H1 (cell line): ENCODE results near the gene TGM1.
A peak's percentile ranks its signal among the peaks of the same experiment; 100 is the strongest.

Experiments used
- CEBPB ChIP-seq: IDR thresholded peaks from 2 replicates; pipeline ENCODE4 v1.6.1; 2012; ENCODE audit warnings: low read depth, low read length
- CHD2 ChIP-seq: IDR thresholded peaks from 2 replicates; pipeline ENCODE4 v1.6.1; 2012; ENCODE audit warnings: low read length, improper control_type of control experiment
- CREB1 ChIP-seq: IDR thresholded peaks from 2 replicates; pipeline ENCODE4 v1.6.1; 2012; ENCODE audit warnings: inconsistent platforms
- EZH2 ChIP-seq: fragments of 200-600 bp; sonication (generic); IDR thresholded peaks from 2 replicates; pipeline ENCODE4 v1.7.1; 2012; ENCODE audit warnings: low read depth, mild to moderate bottlenecking, moderate library complexity, low read length, inconsistent platforms; ENCODE audit not compliant: severe bottlenecking
- GABPA ChIP-seq: IDR thresholded peaks from 2 replicates; pipeline ENCODE4 v1.6.1; 2011; ENCODE audit warnings: mild to moderate bottlenecking, low read length, moderate library complexity, borderline replicate concordance; ENCODE audit not compliant: insufficient read depth
- JUND ChIP-seq: IDR thresholded peaks from 2 replicates; pipeline ENCODE4 v1.6.1; 2011; ENCODE audit warnings: mild to moderate bottlenecking, improper control_type of control experiment, low read length
- POLR2AphosphoS5 ChIP-seq: IDR thresholded peaks from 2 replicates; pipeline ENCODE4 v1.6.1; 2011; ENCODE audit warnings: low read depth, low read length
- SIN3A ChIP-seq, 2 experiments: IDR thresholded peaks in 1 of 2; conservative IDR thresholded peaks in 1 of 2; 2 replicates each; pipeline ENCODE4 v1.6.1; 2011 to 2012; ENCODE audit warnings: low read length in 2 of 2, improper control_type of control experiment in 1 of 2, low read depth in 1 of 2, mild to moderate bottlenecking in 1 of 2
- SP1 ChIP-seq: IDR thresholded peaks from 2 replicates; pipeline ENCODE4 v1.6.1; 2011; ENCODE audit warnings: low read depth, low read length
- SUZ12 ChIP-seq: fragments of 200-600 bp; sonication (generic); IDR thresholded peaks from 2 replicates; pipeline ENCODE4 v1.6.1; 2012; ENCODE audit warnings: mild to moderate bottlenecking, inconsistent platforms, low read length, moderate library complexity, mixed read lengths
- YY1 ChIP-seq: IDR thresholded peaks from 2 replicates; pipeline ENCODE4 v1.6.1; 2011; ENCODE audit warnings: low read depth, mild to moderate bottlenecking, low read length
- TF ChIP-seq, protein P1 (sequence below), 3 experiments: IDR thresholded peaks; 1 replicate in 2 of 3; 2 replicates in 1 of 3; pipeline versions ENCODE4 v1.5.1 to v1.6.1; 2011; ENCODE audit warnings: low read length in 3 of 3, mild to moderate bottlenecking in 3 of 3, inconsistent platforms in 2 of 3, low read depth in 1 of 3, moderate library complexity in 1 of 3; ENCODE audit not compliant: insufficient read depth in 1 of 3; ENCODE audit errors: control extremely low read depth in 1 of 3

DNA sequence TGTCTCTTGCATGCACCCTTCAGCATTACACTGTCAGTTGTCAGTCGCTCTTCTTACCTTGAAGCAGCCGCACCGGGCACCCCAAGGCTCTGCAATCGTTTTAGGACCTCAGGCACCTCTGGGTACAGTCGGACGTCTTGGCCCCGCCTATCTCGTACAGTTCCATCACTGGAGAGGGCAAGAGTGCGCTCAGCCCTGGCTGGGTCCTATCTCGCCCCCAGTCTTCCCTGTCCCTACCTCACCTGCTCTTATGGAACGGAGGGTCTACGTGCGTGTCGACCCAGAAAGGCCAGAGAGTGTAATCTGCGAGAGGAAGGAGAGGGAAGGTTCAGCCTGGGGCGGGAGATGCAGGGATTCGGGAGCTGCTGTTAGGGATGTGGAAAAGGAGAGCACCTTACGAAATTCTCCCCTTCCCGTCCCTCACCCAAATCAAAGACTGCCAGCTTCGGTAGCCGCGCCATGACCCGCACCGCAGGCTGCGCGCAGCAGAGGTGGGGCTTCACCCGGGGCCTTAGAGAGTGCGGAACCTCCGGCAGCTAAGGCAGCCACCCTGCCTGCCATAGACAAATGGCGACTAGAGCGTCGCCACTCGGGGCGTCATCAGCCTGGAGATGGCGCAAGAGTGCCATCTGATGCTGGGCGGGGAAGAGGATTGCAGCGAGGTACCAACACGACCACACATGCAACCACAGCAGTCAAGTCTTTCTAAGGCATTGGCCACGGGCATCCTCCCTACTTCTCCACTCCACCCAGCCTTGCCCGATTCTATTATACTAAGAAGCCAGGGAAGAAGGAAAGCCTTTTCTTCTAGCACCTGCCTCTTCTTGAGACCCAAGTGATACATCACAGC lies 47.3 kb downstream of the TGM1 start, which contains the start of gene MDP1:
- peak; percentile 48; the same call in 1 of the 2 replicates for TF ChIP-seq CHD2
- TF ChIP-seq, protein P1, sequence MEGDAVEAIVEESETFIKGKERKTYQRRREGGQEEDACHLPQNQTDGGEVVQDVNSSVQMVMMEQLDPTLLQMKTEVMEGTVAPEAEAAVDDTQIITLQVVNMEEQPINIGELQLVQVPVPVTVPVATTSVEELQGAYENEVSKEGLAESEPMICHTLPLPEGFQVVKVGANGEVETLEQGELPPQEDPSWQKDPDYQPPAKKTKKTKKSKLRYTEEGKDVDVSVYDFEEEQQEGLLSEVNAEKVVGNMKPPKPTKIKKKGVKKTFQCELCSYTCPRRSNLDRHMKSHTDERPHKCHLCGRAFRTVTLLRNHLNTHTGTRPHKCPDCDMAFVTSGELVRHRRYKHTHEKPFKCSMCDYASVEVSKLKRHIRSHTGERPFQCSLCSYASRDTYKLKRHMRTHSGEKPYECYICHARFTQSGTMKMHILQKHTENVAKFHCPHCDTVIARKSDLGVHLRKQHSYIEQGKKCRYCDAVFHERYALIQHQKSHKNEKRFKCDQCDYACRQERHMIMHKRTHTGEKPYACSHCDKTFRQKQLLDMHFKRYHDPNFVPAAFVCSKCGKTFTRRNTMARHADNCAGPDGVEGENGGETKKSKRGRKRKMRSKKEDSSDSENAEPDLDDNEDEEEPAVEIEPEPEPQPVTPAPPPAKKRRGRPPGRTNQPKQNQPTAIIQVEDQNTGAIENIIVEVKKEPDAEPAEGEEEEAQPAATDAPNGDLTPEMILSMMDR (IDR thresholded peaks at IDR 0.05; ENCODE audit: control extremely low read depth in 1 of 3, insufficient read depth in 1 of 3, low read depth in 1 of 3, low read length in 3 of 3): peak; percentile 77 to 95 (median 92)
- TF ChIP-seq EZH2: no peak
- TF ChIP-seq POLR2AphosphoS5: peak; percentile 85
- TF ChIP-seq CEBPB: peak; percentile 97
- no peak for TF ChIP-seq GABPA
- TF ChIP-seq CREB1: peak; percentile 96
- TF ChIP-seq JUND: peak; percentile 61
- TF ChIP-seq SUZ12: no peak
- peak; percentile 59 to 83; a peak in 2 of 4 replicates for TF ChIP-seq SIN3A (conservative IDR thresholded peaks at IDR 0.05 in 1 of 2, IDR thresholded peaks at IDR 0.05 in 1 of 2; ENCODE audit: low read depth in 1 of 2, low read length in 2 of 2)
- no peak for TF ChIP-seq SP1
- TF ChIP-seq YY1: peak; percentile 93
